Measurements from ENCODE around the gene GALNT18. TPM values are rescaled to one million over a fixed set of nuclear protein-coding genes. Genes with fewer than 3 reads are reported as not detected.

The GALNT18 gene
- total RNA-seq, 2 experiments from 2014 or later = not detected

DNA sequence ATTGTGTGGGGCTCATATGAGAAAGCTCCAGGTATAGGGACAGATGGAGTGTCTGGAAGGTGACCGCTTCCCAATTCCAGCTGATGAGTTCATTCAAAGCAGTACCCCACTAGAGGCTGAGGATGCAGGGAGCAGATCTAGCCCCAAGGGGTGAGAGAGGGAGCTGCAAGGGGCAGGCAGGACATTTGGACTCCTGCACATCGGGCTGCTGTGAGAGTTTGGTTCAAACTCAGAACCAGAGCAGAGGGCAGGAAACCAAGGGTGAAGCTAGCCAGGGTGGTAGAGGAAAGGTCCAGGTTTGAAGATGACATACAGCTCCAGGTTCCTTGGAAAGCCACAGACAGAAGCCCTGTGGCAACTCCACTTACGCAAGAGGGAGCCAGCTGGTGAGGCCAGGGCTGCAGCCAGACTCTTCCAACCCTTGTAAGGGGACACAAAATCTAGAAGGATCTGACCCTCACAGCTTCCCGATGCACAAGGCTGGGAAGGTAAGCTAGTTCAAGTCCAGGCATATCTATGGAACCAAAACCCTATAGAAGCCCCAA is 270.7 kb downstream of the GALNT18 start:
- no peaks in the 10 kb centered on the region for H4K20me1 ChIP-seq (ENCODE audit: insufficient read depth, low read length)
- H3K27ac ChIP-seq (ENCODE audit: low read depth, low read length, poor library complexity, severe bottlenecking) = no peak overlapping the region
- DNase-seq (ENCODE audit: low spot score) = no peak
- intact Hi-C loops (cut with micrococcal nuclease; ENCODE audit: unreplicated experiment) = no loop called here
- TF ChIP-seq EZH2phosphoT487 (IDR thresholded peaks at IDR 0.05; ENCODE audit: borderline replicate concordance, low read depth, low read length) = no peak
- TF ChIP-seq, protein P1, sequence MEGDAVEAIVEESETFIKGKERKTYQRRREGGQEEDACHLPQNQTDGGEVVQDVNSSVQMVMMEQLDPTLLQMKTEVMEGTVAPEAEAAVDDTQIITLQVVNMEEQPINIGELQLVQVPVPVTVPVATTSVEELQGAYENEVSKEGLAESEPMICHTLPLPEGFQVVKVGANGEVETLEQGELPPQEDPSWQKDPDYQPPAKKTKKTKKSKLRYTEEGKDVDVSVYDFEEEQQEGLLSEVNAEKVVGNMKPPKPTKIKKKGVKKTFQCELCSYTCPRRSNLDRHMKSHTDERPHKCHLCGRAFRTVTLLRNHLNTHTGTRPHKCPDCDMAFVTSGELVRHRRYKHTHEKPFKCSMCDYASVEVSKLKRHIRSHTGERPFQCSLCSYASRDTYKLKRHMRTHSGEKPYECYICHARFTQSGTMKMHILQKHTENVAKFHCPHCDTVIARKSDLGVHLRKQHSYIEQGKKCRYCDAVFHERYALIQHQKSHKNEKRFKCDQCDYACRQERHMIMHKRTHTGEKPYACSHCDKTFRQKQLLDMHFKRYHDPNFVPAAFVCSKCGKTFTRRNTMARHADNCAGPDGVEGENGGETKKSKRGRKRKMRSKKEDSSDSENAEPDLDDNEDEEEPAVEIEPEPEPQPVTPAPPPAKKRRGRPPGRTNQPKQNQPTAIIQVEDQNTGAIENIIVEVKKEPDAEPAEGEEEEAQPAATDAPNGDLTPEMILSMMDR (conservative IDR thresholded peaks at IDR 0.05; ENCODE audit: low read length) = no peak
- H3K4me2 ChIP-seq (ENCODE audit: low read length) = no peak overlapping the region
- no peak overlapping the region for H2AFZ ChIP-seq (ENCODE audit: low read length)
- no peaks in the 10 kb centered on the region for H3K9me3 ChIP-seq (ENCODE audit: low read length)
- H3K4me3 ChIP-seq (ENCODE audit: low read depth, low read length, poor library complexity, severe bottlenecking) = no peak overlapping the region
- H3K9me2 ChIP-seq (ENCODE audit: insufficient read depth, low read length) = no peaks in the 10 kb centered on the region
- H3K4me1 ChIP-seq (ENCODE audit: insufficient read depth, low read length, poor library complexity, severe bottlenecking) = no peaks in the 10 kb centered on the region
- POLR2A ChIA-PET = no interaction called here
- no TSS peak for BruUV-seq (replicated peaks)
- CTCF ChIA-PET (ENCODE audit: unreplicated experiment) = no interaction called here
- no peaks in the 10 kb centered on the region for H3K36me3 ChIP-seq (ENCODE audit: insufficient read depth, low read length)
- no peaks in the 10 kb centered on the region for H3K79me2 ChIP-seq (ENCODE audit: insufficient read depth, low read depth, low read length)

DNA sequence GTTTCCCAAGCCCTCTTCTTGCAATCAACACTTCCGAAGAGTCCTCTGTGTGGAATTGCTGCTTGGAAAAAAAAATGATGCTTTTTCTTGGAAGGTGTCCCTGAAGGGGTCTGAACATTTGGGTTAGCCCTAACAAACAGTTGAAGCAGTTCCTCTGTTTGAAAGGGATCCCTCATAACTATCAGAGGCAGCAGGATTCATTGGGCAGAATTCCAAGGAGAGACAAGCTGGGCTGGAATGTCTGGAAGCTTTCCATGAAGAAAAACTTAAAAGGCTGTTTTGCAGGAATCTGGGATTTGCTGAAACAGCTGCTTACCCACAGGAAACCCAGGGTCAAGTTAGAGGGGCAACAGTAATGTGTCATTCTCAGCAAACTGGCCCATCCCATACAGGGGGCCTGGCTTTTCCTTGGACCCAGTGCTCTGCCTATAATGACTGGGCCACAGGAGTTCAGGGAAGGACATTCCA is 271.9 kb downstream of the GALNT18 start:
- no peak overlapping the region for H3K4me3 ChIP-seq (ENCODE audit: low read depth, low read length, poor library complexity, severe bottlenecking)
- H3K36me3 ChIP-seq (ENCODE audit: insufficient read depth, low read length) = no peaks in the 10 kb centered on the region
- no peak for TF ChIP-seq EZH2phosphoT487 (IDR thresholded peaks at IDR 0.05; ENCODE audit: borderline replicate concordance, low read depth, low read length)
- TF ChIP-seq, protein P1 (conservative IDR thresholded peaks at IDR 0.05; ENCODE audit: low read length) = no peak
- no peaks in the 10 kb centered on the region for H3K4me1 ChIP-seq (ENCODE audit: insufficient read depth, low read length, poor library complexity, severe bottlenecking)
- no peak for DNase-seq (ENCODE audit: low spot score)
- no TSS peak for BruUV-seq (replicated peaks)
- no peaks in the 10 kb centered on the region for H4K20me1 ChIP-seq (ENCODE audit: insufficient read depth, low read length)
- intact Hi-C loops (cut with micrococcal nuclease; ENCODE audit: unreplicated experiment) = no loop called here
- ChIA-PET CTCF (ENCODE audit: unreplicated experiment) (no interaction called here), POLR2A (no interaction called here)
- no peak overlapping the region for H3K27ac ChIP-seq (ENCODE audit: low read depth, low read length, poor library complexity, severe bottlenecking)
- no peak overlapping the region for H3K4me2 ChIP-seq (ENCODE audit: low read length)
- H3K9me2 ChIP-seq (ENCODE audit: insufficient read depth, low read length) = no peaks in the 10 kb centered on the region
- no peaks in the 10 kb centered on the region for H3K9me3 ChIP-seq (ENCODE audit: low read length)
- H3K79me2 ChIP-seq (ENCODE audit: insufficient read depth, low read depth, low read length) = no peaks in the 10 kb centered on the region
- no peak overlapping the region for H2AFZ ChIP-seq (ENCODE audit: low read length)

DNA sequence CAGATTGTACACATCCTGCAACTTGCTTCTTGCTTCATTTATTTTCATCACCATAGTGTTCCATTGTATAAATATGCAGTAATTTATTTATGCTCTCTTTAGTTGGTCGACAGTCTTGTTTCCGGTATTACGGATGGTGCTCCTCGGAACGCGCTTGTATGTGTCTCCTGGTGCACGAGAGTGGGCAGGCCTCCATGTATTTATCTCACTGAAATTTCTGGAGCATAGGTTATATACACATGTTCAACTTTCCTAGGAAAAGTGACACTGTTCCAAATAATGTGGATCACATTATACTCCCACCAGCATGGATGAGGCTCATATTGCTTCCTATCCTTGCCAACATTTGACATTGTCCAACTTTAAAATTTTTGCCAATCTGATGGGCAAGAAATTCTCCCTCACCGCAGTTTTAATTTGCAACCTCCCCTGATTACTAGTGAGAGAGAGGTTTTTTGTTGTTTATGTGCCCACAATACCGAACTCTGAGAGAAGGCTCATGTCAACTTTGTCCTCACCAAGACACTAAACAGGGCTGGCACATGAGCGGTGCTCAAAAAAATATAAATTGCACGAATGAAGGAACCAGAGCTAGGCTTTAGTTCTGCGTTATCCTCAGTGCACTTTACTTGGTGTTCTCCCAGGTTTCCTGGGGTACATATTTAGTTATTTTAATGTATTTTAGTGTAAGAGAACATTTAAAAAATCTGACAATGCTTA is 272.5 kb downstream of the GALNT18 start:
- Histone ChIP-seq H3K9me2 (ENCODE audit: insufficient read depth, low read length) (no peaks in the 10 kb centered on the region), H3K27ac (ENCODE audit: low read depth, low read length, poor library complexity, severe bottlenecking) (no peak overlapping the region), H4K20me1 (ENCODE audit: insufficient read depth, low read length) (no peaks in the 10 kb centered on the region), H3K79me2 (ENCODE audit: insufficient read depth, low read depth, low read length) (no peaks in the 10 kb centered on the region), H3K9me3 (ENCODE audit: low read length) (no peaks in the 10 kb centered on the region), H3K36me3 (ENCODE audit: insufficient read depth, low read length) (no peaks in the 10 kb centered on the region), H3K4me1 (ENCODE audit: insufficient read depth, low read length, poor library complexity, severe bottlenecking) (no peaks in the 10 kb centered on the region), H3K4me2 (ENCODE audit: low read length) (no peak overlapping the region), H2AFZ (ENCODE audit: low read length) (no peak overlapping the region), H3K4me3 (ENCODE audit: low read depth, low read length, poor library complexity, severe bottlenecking) (no peak overlapping the region)
- ChIA-PET POLR2A (no interaction called here), CTCF (ENCODE audit: unreplicated experiment) (no interaction called here)
- no peak for DNase-seq (ENCODE audit: low spot score)
- TF ChIP-seq EZH2phosphoT487 (IDR thresholded peaks at IDR 0.05; ENCODE audit: borderline replicate concordance, low read depth, low read length) = no peak
- TF ChIP-seq, protein P1 (conservative IDR thresholded peaks at IDR 0.05; ENCODE audit: low read length) = no peak
- intact Hi-C loops (cut with micrococcal nuclease; ENCODE audit: unreplicated experiment) = no loop called here
- BruUV-seq (replicated peaks) = no TSS peak

Data from OCI-LY7 (cell line).